ENCODE data around the gene CABLES2.

The CABLES2 gene

GRCh38 chr20:62347445-62347844 lies 59.6 kb downstream of the CABLES2 start:
- peaks cover 12% of the 10 kb centered on the region for H3K9me3 Mint-ChIP-seq
- no peak overlapping the region for H3K27ac Mint-ChIP-seq
- peaks cover 2% of the 10 kb centered on the region for H3K36me3 Mint-ChIP-seq
- peaks cover 3% of the 10 kb centered on the region for H3K27me3 Mint-ChIP-seq
- DNase-seq: no peak
- CTCF ChIA-PET: no interaction called here
- H3K4me3 Mint-ChIP-seq: no peak overlapping the region
- no peaks in the 10 kb centered on the region for H3K4me1 Mint-ChIP-seq

- Mint-ChIP-seq H3K4me3 (no peak overlapping the region), H3K27me3 (peaks cover 3% of the 10 kb centered on the region), H3K4me1 (no peaks in the 10 kb centered on the region), H3K27ac (no peak overlapping the region), H3K36me3 (peaks cover 2% of the 10 kb centered on the region), H3K9me3 (peaks cover 12% of the 10 kb centered on the region)
- DNase-seq: no peak
- CTCF ChIA-PET: no interaction called here
Measured at GRCh38 chr20:62347151-62347404, 60.0 kb downstream of the CABLES2 start.

GRCh38 chr20:62346398-62347150 lies 60.5 kb downstream of the CABLES2 start:
- Mint-ChIP-seq H3K27ac (no peak overlapping the region), H3K4me1 (no peaks in the 10 kb centered on the region), H3K36me3 (peaks cover 2% of the 10 kb centered on the region), H3K27me3 (peaks cover 3% of the 10 kb centered on the region), H3K9me3 (peaks cover 12% of the 10 kb centered on the region), H3K4me3 (no peak overlapping the region)
- no peak for DNase-seq
- CTCF ChIA-PET: no interaction called here

GRCh38 chr20:62345681-62346370 lies 61.3 kb downstream of the CABLES2 start:
- no peak for DNase-seq
- H3K27ac Mint-ChIP-seq: no peak overlapping the region
- peaks cover 3% of the 10 kb centered on the region for H3K27me3 Mint-ChIP-seq
- CTCF ChIA-PET: no interaction called here
- peaks cover 12% of the 10 kb centered on the region for H3K9me3 Mint-ChIP-seq
- no peaks in the 10 kb centered on the region for H3K4me1 Mint-ChIP-seq
- H3K4me3 Mint-ChIP-seq: no peak overlapping the region
- peaks cover 2% of the 10 kb centered on the region for H3K36me3 Mint-ChIP-seq

- CTCF ChIA-PET: no interaction called here
- DNase-seq: no peak
- H3K4me1 Mint-ChIP-seq: no peaks in the 10 kb centered on the region
Measured at GRCh38 chr20:62344782-62345181, 62.3 kb downstream of the CABLES2 start.

GRCh38 chr20:62344092-62344491 lies 63.0 kb downstream of the CABLES2 start:
- peaks cover 9% of the 10 kb centered on the region for H3K9me3 Mint-ChIP-seq
- DNase-seq: no peak
- H3K27ac Mint-ChIP-seq: no peak overlapping the region
- H3K27me3 Mint-ChIP-seq: peaks cover 8% of the 10 kb centered on the region
- CTCF ChIA-PET: no interaction called here
- H3K4me1 Mint-ChIP-seq: no peaks in the 10 kb centered on the region
- H3K36me3 Mint-ChIP-seq: no peaks in the 10 kb centered on the region
- H3K4me3 Mint-ChIP-seq: no peak overlapping the region

More at GRCh38 chr20:62344782-62345181, 62.3 kb downstream of the CABLES2 start:
- Mint-ChIP-seq H3K4me3 (no peak overlapping the region), H3K27me3 (peaks cover 6% of the 10 kb centered on the region), H3K27ac (no peak overlapping the region), H3K36me3 (peaks cover 2% of the 10 kb centered on the region), H3K9me3 (peaks cover 12% of the 10 kb centered on the region)

- Mint-ChIP-seq H3K4me3 (no peak overlapping the region), H3K36me3 (no peaks in the 10 kb centered on the region), H3K27ac (no peak overlapping the region), H3K9me3 (peaks cover 2% of the 10 kb centered on the region), H3K27me3 (peaks cover 14% of the 10 kb centered on the region), H3K4me1 (no peaks in the 10 kb centered on the region)
- no peak for DNase-seq
- CTCF ChIA-PET: no interaction called here
Measured at GRCh38 chr20:62342910-62343309, 64.2 kb downstream of the CABLES2 start.

- no peaks in the 10 kb centered on the region for H3K9me3 Mint-ChIP-seq
- no peaks in the 10 kb centered on the region for H3K36me3 Mint-ChIP-seq
- H3K27me3 Mint-ChIP-seq: peaks cover 19% of the 10 kb centered on the region
- no peak for DNase-seq
- no peak overlapping the region for H3K27ac Mint-ChIP-seq
- no peaks in the 10 kb centered on the region for H3K4me1 Mint-ChIP-seq
- CTCF ChIA-PET: no interaction called here
- no peak overlapping the region for H3K4me3 Mint-ChIP-seq
Measured at GRCh38 chr20:62339647-62340062, 67.4 kb downstream of the CABLES2 start.

Measured in activated naive CD4-positive, alpha-beta T cell treated with anti-CD3 and anti-CD28 coated beads, Interleukin-2, amount 10 ng/mL, durations not matched to agents 7 days and 5 days (primary cell).